CD4-positive, CD25-positive, alpha-beta regulatory T cell (primary cell): ENCODE results near the gene MAP2K2. TPM values are rescaled to one million over a fixed set of nuclear protein-coding genes. Genes with fewer than 3 reads are reported as not detected.
"Not testable (repeated sequence)": the region's sequence is repeated elsewhere in the genome, so short reads cannot be mapped to it uniquely, and the experiment has no call there.

Experiments used
- ATAC-seq, 2 donors: fragments of 150-1000 bp; cut with Tn5 transposase; one replicate each; pipeline ENCODE4 v1.10.0; 2021; ENCODE audit warnings: low read depth in 2 of 2, moderate number of reproducible peaks in 2 of 2, moderate library complexity in 1 of 2
- DNase-seq, 3 donors: peaks; one replicate each; pipeline versions ENCODE4 v3.0.0 to v3.0.0-alpha.2; 2012 to 2022; ENCODE audit warnings: mixed read lengths in 1 of 3
- H3K27ac ChIP-seq: one replicate; pipeline ENCODE4 v1.7.0; 2013; ENCODE audit warnings: mild to moderate bottlenecking, low read length; ENCODE audit not compliant: insufficient read depth, poor library complexity, severe bottlenecking
- H3K27me3 ChIP-seq: one replicate; pipeline ENCODE4 v1.7.0; 2013; ENCODE audit warnings: low read length; ENCODE audit not compliant: control insufficient read depth, insufficient read depth
- H3K36me3 ChIP-seq: one replicate; pipeline ENCODE4 v1.7.0; 2013; ENCODE audit warnings: mild to moderate bottlenecking, low read length, moderate library complexity; ENCODE audit not compliant: control insufficient read depth, insufficient read depth
- H3K4me1 ChIP-seq: 2 replicates; pipeline ENCODE4 v1.7.0; 2013; ENCODE audit warnings: mild to moderate bottlenecking, low read length; ENCODE audit not compliant: insufficient read depth, control insufficient read depth, poor library complexity, severe bottlenecking
- H3K4me3 ChIP-seq: one replicate; pipeline ENCODE4 v1.7.0; 2013; ENCODE audit warnings: low read depth, mild to moderate bottlenecking, low read length, moderate library complexity
- H3K9me3 ChIP-seq, 2 experiments: 1 replicate in 1 of 2; 2 replicates in 1 of 2; pipeline ENCODE4 v1.7.0; 2013; ENCODE audit warnings: low read length in 2 of 2, mild to moderate bottlenecking in 1 of 2, moderate library complexity in 1 of 2; ENCODE audit not compliant: control insufficient read depth in 2 of 2
- H3K27ac Mint-ChIP-seq, 3 donors: one replicate each; pipeline ENCODE4 v1.8.0; 2020 to 2022; ENCODE audit warnings: mild to moderate bottlenecking in 3 of 3, mixed read lengths in 3 of 3, moderate library complexity in 2 of 3
- H3K27me3 Mint-ChIP-seq: one replicate; pipeline ENCODE4 v1.8.0; 2022; ENCODE audit warnings: mild to moderate bottlenecking, mixed read lengths
- H3K36me3 Mint-ChIP-seq: one replicate; pipeline ENCODE4 v1.8.0; 2020; ENCODE audit warnings: mixed read lengths
- H3K4me1 Mint-ChIP-seq, 4 donors: one replicate each; pipeline ENCODE4 v1.8.0; 2020 to 2022; ENCODE audit warnings: mixed read lengths in 4 of 4, mild to moderate bottlenecking in 1 of 4
- H3K4me3 Mint-ChIP-seq, 4 donors: one replicate each; pipeline ENCODE4 v1.8.0; 2020 to 2022; ENCODE audit warnings: mild to moderate bottlenecking in 4 of 4, mixed read lengths in 4 of 4, moderate library complexity in 3 of 4
- H3K9me3 Mint-ChIP-seq, 7 donors: one replicate each; pipeline ENCODE4 v1.8.0; 2020 to 2022; ENCODE audit warnings: mixed read lengths in 7 of 7, mild to moderate bottlenecking in 3 of 7, moderate library complexity in 2 of 7
- polyA plus RNA-seq, 4 donors: library from polyadenylated mRNA; unstranded; fragments of 300-500 nt; fragmentation: Illumina TruSeq; gene quantifications; one replicate each; pipeline ENCODE4 v1.2.3, GENCODE V29; 2021
- total RNA-seq: library from RNA; stranded (reverse); gene quantifications from one replicate; pipeline ENCODE4 v1.2.3, GENCODE V29; 2022

The MAP2K2 gene
- total and polyA plus RNA-seq, 5 donors from 2014 or later = 38.5 to 98.2 (median 67.6) TPM

- no peak for ATAC-seq
- no peaks in the 10 kb centered on the region for H3K36me3 ChIP-seq
- peaks cover 21% of the 10 kb centered on the region for H3K27me3 Mint-ChIP-seq
- H3K4me1 ChIP-seq = no peaks in the 10 kb centered on the region
- peaks cover 0 to 2% (median 0%) of the 10 kb centered on the region in 7 donors for H3K9me3 Mint-ChIP-seq
- H3K27me3 ChIP-seq = no peaks in the 10 kb centered on the region
- H3K27ac ChIP-seq = no peak overlapping the region
- peak overlapping the region in 1 of 3 donors; percentile 29 for H3K27ac Mint-ChIP-seq
- no peak overlapping the region for H3K4me3 Mint-ChIP-seq
- H3K4me1 Mint-ChIP-seq = peaks cover 0 to 12% (median 0%) of the 10 kb centered on the region in 4 donors
- DNase-seq = no peak
- H3K36me3 Mint-ChIP-seq = no peaks in the 10 kb centered on the region
- no peak overlapping the region for H3K4me3 ChIP-seq
- H3K9me3 ChIP-seq = no peaks in the 10 kb centered on the region
Measured at GRCh38 chr19:4154571-4155312, 30.8 kb upstream of the MAP2K2 start.

- no peaks in the 10 kb centered on the region for H3K36me3 ChIP-seq
- no peaks in the 10 kb centered on the region for H3K27me3 ChIP-seq
- DNase-seq (no peak), ATAC-seq (no peak)
- no peak overlapping the region for H3K4me3 Mint-ChIP-seq
- H3K4me3 ChIP-seq = no peak overlapping the region
- H3K36me3 Mint-ChIP-seq = no peaks in the 10 kb centered on the region
- no peak overlapping the region for H3K27ac Mint-ChIP-seq
- peaks cover 0 to 12% (median 0%) of the 10 kb centered on the region in 4 donors for H3K4me1 Mint-ChIP-seq
- H3K9me3 Mint-ChIP-seq = peaks cover 0 to 2% (median 0%) of the 10 kb centered on the region in 7 donors
- no peaks in the 10 kb centered on the region for H3K4me1 ChIP-seq
- no peaks in the 10 kb centered on the region for H3K9me3 ChIP-seq
- H3K27ac ChIP-seq = no peak overlapping the region
- H3K27me3 Mint-ChIP-seq = peaks cover 20% of the 10 kb centered on the region
Measured at GRCh38 chr19:4152241-4152998, 28.5 kb upstream of the MAP2K2 start.

GRCh38 chr19:4151623-4152022 is 27.7 kb upstream of the MAP2K2 start:
- ATAC-seq (no peak), DNase-seq (no peak)
- Mint-ChIP-seq H3K4me1 (peaks cover 0 to 12% (median 0%) of the 10 kb centered on the region in 4 donors), H3K36me3 (no peaks in the 10 kb centered on the region), H3K9me3 (peaks cover 0 to 2% (median 0%) of the 10 kb centered on the region in 7 donors), H3K4me3 (no peak overlapping the region), H3K27ac (no peak overlapping the region), H3K27me3 (peaks cover 20% of the 10 kb centered on the region)
- Histone ChIP-seq H3K27ac (no peak overlapping the region), H3K4me1 (no peaks in the 10 kb centered on the region), H3K4me3 (no peak overlapping the region), H3K9me3 (no peaks in the 10 kb centered on the region), H3K36me3 (no peaks in the 10 kb centered on the region), H3K27me3 (no peaks in the 10 kb centered on the region)

DNA sequence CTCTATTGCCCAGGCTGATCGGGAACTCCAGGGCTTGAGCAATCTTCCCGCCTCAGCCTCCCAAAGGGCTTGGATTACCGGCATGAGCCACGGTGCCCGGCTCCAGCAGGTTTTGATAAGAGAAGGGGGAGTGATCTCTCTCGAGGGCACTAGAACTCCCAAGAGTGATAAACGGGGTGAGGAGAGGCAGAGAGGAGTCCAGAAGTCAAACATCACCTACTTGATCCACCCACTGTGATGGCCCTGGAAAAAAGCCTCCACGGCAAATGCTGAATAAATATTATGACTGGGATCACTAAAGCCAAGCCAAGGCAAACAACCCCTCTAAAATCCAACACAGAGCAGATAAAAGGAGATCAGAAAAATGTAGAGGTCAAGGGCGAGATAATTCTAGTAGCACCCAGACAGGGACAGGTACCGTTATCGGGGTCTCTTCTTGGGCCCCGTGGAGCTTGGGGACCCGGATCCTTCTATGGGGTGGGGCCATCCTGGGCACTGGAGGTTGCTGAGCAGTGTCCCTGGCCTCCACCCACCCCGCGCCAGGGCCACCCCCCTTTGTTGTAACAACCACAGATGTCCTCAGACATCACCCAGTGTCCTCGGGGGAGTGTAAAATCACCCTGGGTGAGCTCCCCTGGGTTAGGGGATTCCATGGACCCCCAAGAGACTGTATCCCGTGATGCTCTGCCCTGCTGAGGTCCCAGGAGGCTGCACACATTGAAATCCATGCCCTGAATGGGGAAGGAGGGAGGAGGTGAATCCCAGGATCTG is 25.8 kb upstream of the MAP2K2 start:
- no peak for ATAC-seq
- H3K27me3 ChIP-seq = no peaks in the 10 kb centered on the region
- H3K36me3 Mint-ChIP-seq = no peaks in the 10 kb centered on the region
- no peaks in the 10 kb centered on the region for H3K4me1 ChIP-seq
- H3K9me3 ChIP-seq = no peaks in the 10 kb centered on the region
- H3K4me3 ChIP-seq = no peak overlapping the region
- H3K27ac ChIP-seq = no peak overlapping the region
- peaks cover 0 to 2% (median 0%) of the 10 kb centered on the region in 7 donors for H3K9me3 Mint-ChIP-seq
- H3K27me3 Mint-ChIP-seq = peaks cover 16% of the 10 kb centered on the region
- no peak overlapping the region for H3K27ac Mint-ChIP-seq
- peaks cover 0 to 12% (median 0%) of the 10 kb centered on the region in 4 donors for H3K4me1 Mint-ChIP-seq
- DNase-seq = no peak
- H3K4me3 Mint-ChIP-seq = no peak overlapping the region
- no peaks in the 10 kb centered on the region for H3K36me3 ChIP-seq

DNA sequence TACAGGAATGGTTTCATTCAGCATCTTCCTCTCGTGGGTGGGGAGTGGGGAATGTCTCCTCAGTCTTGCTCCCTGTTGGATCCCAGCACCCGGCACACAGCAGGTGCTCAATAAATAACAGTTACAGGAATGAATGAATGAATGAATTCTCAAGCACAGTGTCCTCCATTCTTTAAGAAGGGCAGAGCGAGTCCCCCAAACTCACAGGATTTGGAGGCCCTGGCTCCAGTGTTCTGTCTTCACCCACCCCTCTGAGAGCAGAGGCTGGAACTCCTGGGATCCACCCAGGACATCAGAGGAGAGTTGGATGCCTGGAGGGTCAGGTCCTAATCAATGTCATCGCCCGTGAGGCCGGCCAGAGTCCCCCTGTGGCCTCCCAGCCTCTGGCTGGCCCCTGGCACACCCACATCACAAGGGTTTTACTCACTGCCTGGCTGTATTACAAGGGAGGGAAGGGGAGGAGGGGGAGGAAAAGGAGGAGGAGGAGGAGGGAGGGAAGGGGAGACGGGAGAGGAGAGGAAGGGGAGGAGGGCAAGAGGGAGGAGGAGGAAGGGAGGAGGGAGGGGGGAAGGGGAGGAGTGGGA is 20.8 kb upstream of the MAP2K2 start:
- Mint-ChIP-seq H3K27ac (no peak overlapping the region), H3K4me3 (no peak overlapping the region), H3K4me1 (peaks cover 0 to 9% (median 6%) of the 10 kb centered on the region in 4 donors), H3K36me3 (no peaks in the 10 kb centered on the region), H3K27me3 (peaks cover 16% of the 10 kb centered on the region), H3K9me3 (no peaks in the 10 kb centered on the region)
- Histone ChIP-seq H3K27me3 (no peaks in the 10 kb centered on the region), H3K9me3 (no peaks in the 10 kb centered on the region), H3K4me3 (no peak overlapping the region), H3K27ac (no peak overlapping the region), H3K4me1 (peaks cover 8% of the 10 kb centered on the region), H3K36me3 (no peaks in the 10 kb centered on the region)
- ATAC-seq (no peak), DNase-seq (no peak)

- H3K36me3 ChIP-seq, H3K27ac Mint-ChIP-seq, H3K27me3 ChIP-seq, H3K27ac ChIP-seq, H3K36me3 Mint-ChIP-seq, H3K4me1 ChIP-seq, H3K4me3 Mint-ChIP-seq, H3K9me3 ChIP-seq, H3K9me3 Mint-ChIP-seq, H3K4me3 ChIP-seq, DNase-seq, ATAC-seq: not testable (repeated sequence)
- H3K4me1 Mint-ChIP-seq = peaks cover 0 to 14% (median 9%) of the 10 kb centered on the region in 4 donors
- H3K27me3 Mint-ChIP-seq = peaks cover 16% of the 10 kb centered on the region
Measured at GRCh38 chr19:4142916-4143315, 19.0 kb upstream of the MAP2K2 start.

DNA sequence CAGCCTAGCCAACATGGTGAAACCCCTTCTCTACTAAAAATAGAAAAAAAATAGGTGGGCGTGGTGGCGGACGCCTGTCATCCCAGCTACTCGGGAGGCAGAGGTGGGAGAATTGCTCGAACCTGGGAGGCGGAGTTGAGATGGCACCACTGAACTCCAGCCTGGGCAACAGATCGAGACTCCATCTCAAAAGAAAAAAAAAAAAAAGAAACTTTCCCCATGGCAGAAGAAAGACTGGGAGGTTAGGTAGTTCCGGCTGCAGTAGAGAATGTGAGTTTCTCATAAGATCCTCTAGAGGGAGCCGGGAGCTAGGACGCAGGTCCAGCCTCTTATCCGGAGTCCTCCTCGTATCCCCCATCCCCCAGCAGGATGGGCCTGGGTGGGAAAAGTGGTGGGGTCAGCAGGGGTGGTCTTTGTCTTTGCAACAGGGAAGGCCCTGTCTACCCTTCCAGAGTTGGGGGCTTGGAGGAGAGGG is 16.4 kb upstream of the MAP2K2 start:
- Mint-ChIP-seq H3K27ac (no peak overlapping the region), H3K4me1 (peaks cover 0 to 14% (median 9%) of the 10 kb centered on the region in 4 donors), H3K27me3 (peaks cover 16% of the 10 kb centered on the region), H3K36me3 (no peaks in the 10 kb centered on the region), H3K4me3 (peak overlapping the region in 3 of 4 donors; percentile 38 to 65 (median 50)), H3K9me3 (peaks cover 0 to 1% (median 0%) of the 10 kb centered on the region in 7 donors)
- DNase-seq (peak in 2 of 3 donors; percentile 27 to 69), ATAC-seq (peak; percentile 57 to 78)
- H3K36me3 ChIP-seq = no peaks in the 10 kb centered on the region
- no peak overlapping the region for H3K4me3 ChIP-seq
- no peak overlapping the region for H3K27ac ChIP-seq
- H3K9me3 ChIP-seq = no peaks in the 10 kb centered on the region
- H3K27me3 ChIP-seq = no peaks in the 10 kb centered on the region
- H3K4me1 ChIP-seq = peaks cover 9% of the 10 kb centered on the region
